Testis (tissue), 2 donors: Measurements from ENCODE around the gene KIRREL1.

ENCODE experiments used
- CTCF ChIP-seq, 3 experiments: fragments of 450-650 bp in 2 of 3; fragments of 200-600 bp in 1 of 3; sonication (generic) in 1 of 3; IDR thresholded peaks; one replicate each; pipeline ENCODE4 v1.5.1; 2016 to 2019; ENCODE audit warnings: antibody characterized with exemption in 3 of 3, mild to moderate bottlenecking in 2 of 3, moderate library complexity in 1 of 3
- POLR2A ChIP-seq: fragments of 450-650 bp; IDR thresholded peaks from one replicate; pipeline ENCODE4 v1.6.1; 2017; ENCODE audit warnings: antibody characterized with exemption, mild to moderate bottlenecking, moderate library complexity

- TF ChIP-seq POLR2A (no peak), CTCF (IDR thresholded peaks at IDR 0.05) (no peak)
Measured at GRCh38 chr1:157992833-157993146, 655 bp upstream of the KIRREL1 start.
